AG10803 (cell line): ENCODE results near the gene RGS6.

Experiments
- DNase-seq: peaks from one replicate; pipeline ENCODE4 v3.0.0; 2010; ENCODE audit warnings: low read depth
- H3K4me3 ChIP-seq: 2 replicates; pipeline ENCODE4 v1.5.1; 2011; ENCODE audit warnings: mild to moderate bottlenecking, low read length, control low read depth
- TF ChIP-seq, protein P1 (sequence below): conservative IDR thresholded peaks from 2 replicates; pipeline ENCODE4 v1.5.1; 2011; ENCODE audit warnings: mild to moderate bottlenecking, low read length, control low read depth, inconsistent platforms

The RGS6 gene

GRCh38 chr14:72600551-72601330 is 668.5 kb downstream of the RGS6 start:
- DNase-seq: no peak
- TF ChIP-seq, protein P1, sequence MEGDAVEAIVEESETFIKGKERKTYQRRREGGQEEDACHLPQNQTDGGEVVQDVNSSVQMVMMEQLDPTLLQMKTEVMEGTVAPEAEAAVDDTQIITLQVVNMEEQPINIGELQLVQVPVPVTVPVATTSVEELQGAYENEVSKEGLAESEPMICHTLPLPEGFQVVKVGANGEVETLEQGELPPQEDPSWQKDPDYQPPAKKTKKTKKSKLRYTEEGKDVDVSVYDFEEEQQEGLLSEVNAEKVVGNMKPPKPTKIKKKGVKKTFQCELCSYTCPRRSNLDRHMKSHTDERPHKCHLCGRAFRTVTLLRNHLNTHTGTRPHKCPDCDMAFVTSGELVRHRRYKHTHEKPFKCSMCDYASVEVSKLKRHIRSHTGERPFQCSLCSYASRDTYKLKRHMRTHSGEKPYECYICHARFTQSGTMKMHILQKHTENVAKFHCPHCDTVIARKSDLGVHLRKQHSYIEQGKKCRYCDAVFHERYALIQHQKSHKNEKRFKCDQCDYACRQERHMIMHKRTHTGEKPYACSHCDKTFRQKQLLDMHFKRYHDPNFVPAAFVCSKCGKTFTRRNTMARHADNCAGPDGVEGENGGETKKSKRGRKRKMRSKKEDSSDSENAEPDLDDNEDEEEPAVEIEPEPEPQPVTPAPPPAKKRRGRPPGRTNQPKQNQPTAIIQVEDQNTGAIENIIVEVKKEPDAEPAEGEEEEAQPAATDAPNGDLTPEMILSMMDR: no peak
- H3K4me3 ChIP-seq: no peak overlapping the region

- no peak overlapping the region for H3K4me3 ChIP-seq
- TF ChIP-seq, protein P1: no peak
- peak; percentile 11 for DNase-seq
Observed at GRCh38 chr14:72603639-72604038, 671.4 kb downstream of the RGS6 start.

GRCh38 chr14:72604133-72604532 is 671.9 kb downstream of the RGS6 start:
- no peak for DNase-seq
- no peak overlapping the region for H3K4me3 ChIP-seq
- TF ChIP-seq, protein P1: no peak

- TF ChIP-seq, protein P1: no peak
- DNase-seq: no peak
- no peak overlapping the region for H3K4me3 ChIP-seq
Observed at GRCh38 chr14:72605096-72605920, 673.1 kb downstream of the RGS6 start.

DNA sequence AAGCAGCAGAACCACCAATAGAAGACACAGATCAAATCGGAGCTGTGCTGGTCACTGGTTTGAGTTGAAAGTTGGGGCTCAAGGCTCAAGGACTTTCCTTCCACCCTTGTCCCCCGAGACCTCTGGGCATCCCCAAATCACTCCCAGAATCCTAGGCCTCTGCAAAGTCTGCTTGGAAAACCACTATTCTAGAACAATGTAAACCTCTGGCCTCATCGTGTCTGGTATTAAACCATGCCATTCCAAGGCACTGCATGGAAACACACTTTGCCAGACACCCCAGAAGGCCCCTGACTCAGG is 673.6 kb downstream of the RGS6 start:
- H3K4me3 ChIP-seq: no peak overlapping the region
- no peak for DNase-seq
- TF ChIP-seq, protein P1: no peak

- TF ChIP-seq, protein P1: no peak
- H3K4me3 ChIP-seq: no peak overlapping the region
- DNase-seq: no peak
Observed at GRCh38 chr14:72606879-72607278, 674.6 kb downstream of the RGS6 start.
